RCC 7860 (cell line): ENCODE measurements around the gene EPHX1.
"Not testable (repeated sequence)": the region's sequence is repeated elsewhere in the genome, so short reads cannot be mapped to it uniquely, and the experiment has no call there.

Experiments used
- DNase-seq: peaks from one replicate; pipeline ENCODE4 v3.0.0-alpha.2; 2015; ENCODE audit warnings: low spot score
- FAIRE-seq: peaks from 2 replicates; lab custom pipeline; 2012; peaks lifted over from hg19 to GRCh38; lab: Jason Lieb, UNC

The EPHX1 gene

DNA sequence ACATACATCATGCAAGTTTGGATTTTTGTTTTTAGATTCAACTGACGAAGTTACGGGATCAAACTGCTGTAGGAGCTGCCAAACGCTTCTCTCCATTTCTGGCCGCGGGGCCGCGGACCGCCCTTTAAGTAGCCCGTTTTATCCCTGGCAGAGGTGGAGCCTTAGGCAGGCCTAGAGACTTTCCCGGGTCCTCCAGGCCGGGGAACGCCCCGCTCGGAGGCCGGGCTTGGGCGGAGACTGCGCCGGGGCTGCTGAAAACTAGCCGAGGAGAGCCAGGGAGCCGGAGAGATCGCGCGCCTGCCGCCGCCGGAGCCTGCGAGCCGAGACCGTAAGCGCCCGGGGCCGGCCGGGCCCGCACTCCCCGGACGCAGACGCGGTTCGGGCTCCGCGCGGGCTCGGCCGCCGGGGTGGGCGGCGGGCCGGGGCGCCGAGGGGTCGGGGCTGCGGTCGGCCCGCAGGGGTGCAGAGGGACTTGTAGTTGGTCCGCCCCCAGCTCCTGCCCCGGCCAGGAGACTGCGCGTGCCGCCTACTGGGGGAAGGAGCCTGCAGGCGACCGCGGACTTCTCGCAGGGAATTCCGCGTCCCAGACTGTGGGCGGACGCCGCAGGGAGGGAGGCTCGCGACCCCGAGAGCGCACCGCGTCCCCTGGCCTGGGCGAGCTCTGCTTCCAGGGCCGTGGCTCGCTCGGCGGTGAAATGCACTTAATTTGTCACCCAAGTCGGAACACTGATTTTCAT is at the start of gene EPHX1:
Gene EPHX1, plus strand, starts transcription at position 283 of the 737 bp plus-strand sequence. CDS start 18,606 bp downstream, outside the sequence.
- FAIRE-seq, result no peak
- peak; percentile 74 for DNase-seq

DNA sequence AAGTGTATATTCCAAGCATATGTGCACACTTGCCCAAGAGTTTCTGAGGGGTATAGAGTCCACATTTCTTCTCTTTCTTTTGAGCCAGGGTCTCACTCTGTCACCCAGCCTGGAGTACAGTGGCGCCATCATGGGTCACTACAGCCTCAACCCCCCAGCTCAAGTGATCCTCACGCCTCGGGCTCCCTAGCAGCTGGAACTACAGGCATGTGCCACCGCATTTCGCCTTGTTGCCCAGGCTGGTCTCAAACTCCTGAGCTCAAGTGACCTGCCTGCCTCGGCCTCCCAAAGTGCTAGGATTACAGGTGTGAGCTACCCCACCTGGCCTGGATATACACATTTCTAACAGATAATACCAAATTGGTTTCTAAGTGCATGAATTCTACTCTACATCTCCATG is 49.4 kb upstream of the EPHX1 start:
- FAIRE-seq (no peak), DNase-seq (no peak)

DNA sequence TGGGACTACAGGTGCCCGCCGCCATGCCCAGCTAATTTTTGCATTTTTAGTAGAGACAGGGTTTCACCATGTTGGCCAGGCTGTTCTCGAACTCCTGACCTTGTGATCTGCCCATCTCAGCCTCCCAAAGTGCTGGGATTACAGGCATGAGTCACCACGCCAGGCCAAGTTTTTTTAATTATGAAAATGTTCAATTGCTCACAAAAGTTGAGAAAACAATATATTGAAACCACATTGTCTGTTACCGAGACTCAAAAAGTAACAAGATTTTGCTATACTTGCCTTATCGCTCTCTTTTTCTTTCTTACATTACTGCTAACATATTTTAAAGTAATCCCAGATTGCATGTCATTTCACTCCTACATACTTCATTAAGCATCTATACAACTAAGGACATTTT is 48.5 kb upstream of the EPHX1 start:
- FAIRE-seq, DNase-seq: not testable (repeated sequence)

DNA sequence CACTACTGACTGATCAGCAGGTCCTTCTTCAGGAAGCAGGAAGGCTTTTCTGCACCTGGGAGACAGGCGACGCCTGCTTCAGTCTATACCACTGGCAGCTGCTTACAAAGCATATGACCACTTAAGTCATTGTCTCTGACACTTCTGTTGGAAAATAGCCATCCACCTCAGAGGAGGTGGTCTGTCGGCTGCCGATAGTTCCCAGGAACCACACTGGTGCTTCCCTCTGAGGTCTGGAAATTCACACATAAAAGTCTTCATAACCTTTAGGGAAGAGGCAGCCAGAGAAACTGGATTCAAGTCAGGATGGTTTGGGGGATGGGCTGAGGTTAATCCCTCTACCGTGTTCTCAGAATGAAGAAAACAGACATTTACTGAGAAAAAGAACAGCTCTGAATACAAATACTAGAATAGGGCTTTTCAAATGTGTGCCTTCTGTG is 47.9 kb upstream of the EPHX1 start:
- FAIRE-seq, result peak; percentile 41
- peak; percentile 80 for DNase-seq

DNA sequence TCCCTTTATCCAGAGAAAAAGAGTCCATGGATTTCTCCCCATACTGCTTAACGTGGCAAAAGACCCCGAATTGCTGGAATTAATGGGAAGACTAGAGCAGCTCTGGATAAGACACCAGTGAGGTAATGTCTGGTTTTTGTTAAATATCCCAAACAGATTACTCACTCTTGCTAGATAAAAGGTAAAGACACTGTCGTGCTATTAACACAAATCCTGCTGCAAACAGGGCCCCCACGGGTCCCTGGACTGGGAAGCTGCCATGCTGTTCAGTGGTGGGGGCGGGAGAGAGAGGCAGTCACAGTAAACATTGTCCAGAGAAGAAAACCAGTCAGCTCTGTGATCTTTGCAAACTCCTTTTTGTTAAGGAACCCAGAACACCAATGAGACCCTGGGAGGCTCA is 47.5 kb upstream of the EPHX1 start:
- DNase-seq (peak; percentile 81), FAIRE-seq (peak; percentile 65)

DNA sequence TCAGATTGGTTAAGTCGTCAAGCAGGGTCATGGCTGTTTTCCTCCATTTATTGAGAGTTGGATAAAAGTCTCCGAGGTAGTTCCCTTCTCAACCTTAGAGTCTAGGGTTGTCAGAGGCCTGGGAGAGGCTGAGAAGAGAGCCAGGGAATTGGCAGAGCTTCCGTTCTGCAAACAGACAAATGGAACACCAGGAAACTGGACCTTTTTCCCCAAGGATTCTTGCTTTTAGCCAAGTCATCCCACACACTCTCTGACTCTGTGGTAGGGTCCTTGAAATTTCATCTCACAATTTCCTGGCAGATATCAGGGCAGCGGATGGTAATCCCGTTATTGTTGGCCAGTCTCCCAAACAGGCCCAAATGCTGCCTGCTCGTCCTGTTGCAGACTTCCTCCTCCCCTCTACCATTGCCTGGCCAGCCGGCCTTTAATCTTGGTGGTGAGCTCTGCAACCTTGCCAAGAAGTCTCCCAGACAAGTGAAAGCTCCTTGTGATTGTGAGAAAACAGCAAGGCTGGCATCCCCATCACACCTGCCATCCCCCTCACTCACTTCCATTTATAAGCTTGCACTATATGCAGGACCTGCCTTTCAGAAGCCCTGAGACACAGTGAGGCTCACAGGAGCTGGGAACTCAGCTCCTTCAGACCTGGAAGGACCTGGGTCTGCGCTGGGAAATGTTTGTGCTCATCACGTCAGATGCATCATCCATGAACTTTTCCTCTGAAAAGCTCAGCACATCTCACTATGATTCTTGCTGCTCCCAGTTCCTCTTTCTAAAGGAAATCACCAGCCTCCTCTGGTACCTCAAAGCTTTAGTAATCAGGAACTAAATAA is 46.0 kb upstream of the EPHX1 start:
- DNase-seq (peak; percentile 28), FAIRE-seq (no peak)

DNA sequence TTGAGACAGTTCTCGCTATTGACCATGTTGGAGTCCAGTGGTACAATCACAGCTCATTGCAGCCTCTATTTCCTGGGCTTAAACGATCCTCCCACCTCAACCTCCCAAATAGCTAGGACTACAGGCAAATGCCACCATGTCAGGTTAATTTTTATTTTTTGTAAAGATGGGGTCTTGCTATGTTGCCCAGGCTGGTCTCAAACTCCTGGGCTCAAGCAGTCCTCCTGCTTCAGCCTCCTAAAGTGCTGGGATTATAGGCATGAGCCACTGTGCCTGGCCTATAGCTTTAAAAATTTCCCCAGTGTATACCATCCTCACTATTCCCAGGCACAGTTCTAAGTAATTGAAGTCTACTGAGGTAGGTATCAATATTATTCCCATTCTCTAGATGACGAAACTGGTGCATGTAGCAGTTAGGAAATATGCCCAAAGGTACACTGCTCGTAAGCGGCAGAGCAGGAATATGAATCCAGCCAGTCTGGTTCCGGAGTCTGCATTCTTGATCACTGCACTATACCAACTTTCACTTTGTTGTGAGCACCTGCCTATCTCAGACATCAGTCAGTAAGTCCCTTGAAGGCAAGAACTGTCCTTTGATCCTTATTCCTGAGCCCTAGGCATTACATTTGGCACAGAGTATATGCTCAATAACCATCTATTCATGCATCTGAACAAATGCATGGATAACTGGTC is 43.8 kb upstream of the EPHX1 start:
- FAIRE-seq (no peak), DNase-seq (no peak)

DNA sequence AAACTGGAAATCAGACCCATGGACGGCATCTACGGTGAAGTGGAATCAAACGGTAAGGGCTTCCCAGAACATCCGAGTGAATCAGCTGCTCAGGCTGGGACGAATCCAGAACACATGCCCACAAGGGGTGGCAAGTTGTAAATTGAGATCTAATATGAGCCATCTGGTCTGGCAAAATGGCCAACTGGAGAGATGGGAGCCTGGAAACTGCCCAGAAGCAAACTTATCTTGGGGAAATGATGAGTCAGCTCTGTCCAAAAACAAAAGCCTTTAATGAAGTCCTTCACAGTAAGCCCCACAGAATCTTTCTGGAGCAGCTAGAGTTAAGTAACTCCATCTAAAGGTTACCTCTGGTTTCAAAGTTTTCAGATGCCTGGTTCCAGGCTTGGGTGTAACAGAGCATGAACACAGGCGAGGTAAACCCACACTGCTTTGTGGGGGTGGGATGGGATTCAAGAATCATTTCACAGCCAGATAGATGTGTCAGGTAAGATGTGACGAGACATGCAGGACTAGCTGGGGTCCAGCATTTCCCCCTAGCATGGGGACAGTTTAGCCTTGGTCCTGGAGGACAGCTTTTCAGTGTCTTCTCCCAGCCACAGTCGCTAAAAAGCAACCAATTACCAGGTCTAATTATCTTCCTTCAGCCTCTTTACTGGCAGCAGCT is 42.8 kb upstream of the EPHX1 start:
- peak; percentile 93 for FAIRE-seq
- peak; percentile 85 for DNase-seq

DNA sequence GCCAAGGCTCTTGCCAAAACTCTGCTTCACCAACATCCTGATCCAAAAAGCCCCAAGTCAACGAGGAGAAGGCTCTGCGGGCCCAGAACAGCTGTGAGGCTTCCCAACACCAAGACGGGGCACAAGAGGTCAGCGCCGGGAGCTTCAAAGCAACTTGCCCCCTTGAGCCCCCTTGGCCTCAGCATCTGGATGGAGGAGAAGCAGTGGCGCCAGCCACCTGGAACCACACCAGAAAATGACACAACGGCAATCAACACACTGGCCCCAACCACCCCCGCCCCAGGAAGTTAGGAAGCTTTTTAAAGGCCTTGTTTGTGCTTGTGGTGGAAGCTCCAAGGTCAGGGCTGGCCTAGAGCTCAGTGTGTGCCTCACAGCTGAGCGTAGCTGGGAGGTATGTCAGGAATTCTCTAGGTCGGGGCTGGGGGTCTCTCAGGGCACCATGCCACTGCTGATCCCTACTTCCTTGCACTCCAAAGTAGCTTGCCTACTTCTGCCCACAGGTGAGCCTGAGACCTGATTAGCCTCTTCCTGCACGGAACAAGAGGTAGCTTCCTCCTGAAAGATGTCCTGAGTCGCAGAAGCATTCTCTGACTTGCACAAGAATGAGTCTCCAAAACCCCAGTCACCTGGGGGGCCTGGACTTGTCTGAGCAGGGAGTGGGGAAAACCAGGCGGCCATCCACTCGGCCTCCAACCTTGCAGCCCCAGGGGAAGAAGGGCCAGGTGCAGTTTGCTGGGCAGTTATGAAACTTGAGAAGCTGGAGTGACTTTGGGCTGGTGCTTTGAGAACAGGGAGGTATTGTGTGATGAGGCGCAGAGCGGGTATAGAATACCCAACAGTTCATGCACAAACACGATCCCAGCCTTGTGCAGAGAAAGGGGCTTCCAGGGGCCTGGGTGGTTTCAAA is 42.0 kb upstream of the EPHX1 start:
- no peak for FAIRE-seq
- DNase-seq, result peak; percentile 68

DNA sequence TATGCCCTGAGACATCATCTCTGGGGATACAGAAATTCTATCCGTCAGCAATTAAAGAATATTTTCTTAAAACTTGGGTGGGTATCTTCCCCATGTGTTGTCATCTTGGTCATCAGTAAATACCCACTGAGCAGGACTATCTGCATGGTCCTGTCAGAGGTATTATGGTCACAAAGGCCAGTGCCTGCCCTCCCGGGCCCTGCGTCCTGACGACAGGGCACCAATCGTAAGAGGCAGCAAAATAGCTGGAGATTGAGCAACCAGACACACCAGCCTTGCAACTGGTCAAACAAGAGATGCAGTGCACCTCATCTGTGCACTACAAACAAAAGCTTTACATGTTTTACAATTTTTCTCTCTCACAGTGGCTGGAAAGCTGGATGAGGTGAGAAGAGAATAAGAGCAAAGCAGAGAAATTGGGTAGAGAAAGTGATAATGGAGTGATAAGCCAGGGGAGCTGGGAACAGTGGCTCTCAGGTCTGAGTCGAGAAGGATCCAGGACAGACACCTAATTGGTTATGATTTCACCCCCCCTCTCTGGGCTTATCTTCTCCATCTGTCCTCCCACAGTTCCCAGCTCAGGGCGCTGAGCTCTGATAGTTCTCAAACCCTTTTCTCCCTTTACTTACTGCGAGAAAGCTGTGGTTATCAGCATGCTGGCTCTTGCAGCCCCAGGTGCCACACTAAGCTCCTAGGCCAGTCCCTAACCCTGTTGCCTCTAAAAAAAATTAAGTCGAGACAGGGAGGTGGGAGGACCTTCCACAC is 41.1 kb upstream of the EPHX1 start:
- no peak for DNase-seq
- no peak for FAIRE-seq

DNA sequence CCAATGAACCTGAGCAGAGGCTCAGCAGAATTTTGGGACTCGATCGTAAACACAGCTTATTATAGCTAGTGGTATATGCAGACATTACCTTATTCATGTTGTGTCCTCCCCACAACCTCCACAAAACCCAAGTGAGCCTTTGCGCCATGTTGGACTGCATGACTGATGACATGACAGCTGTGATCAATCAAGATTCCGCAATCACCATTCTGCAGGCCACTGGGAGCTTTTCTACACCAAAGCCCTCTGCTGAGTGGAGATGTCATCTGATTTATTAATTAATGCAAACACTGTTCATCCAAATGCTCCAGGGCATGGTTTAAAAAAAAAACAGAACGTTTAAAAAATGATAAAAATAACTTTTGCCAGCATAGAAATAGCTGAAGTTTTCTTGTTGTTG is 40.2 kb upstream of the EPHX1 start:
- no peak for FAIRE-seq
- DNase-seq, result no peak

DNA sequence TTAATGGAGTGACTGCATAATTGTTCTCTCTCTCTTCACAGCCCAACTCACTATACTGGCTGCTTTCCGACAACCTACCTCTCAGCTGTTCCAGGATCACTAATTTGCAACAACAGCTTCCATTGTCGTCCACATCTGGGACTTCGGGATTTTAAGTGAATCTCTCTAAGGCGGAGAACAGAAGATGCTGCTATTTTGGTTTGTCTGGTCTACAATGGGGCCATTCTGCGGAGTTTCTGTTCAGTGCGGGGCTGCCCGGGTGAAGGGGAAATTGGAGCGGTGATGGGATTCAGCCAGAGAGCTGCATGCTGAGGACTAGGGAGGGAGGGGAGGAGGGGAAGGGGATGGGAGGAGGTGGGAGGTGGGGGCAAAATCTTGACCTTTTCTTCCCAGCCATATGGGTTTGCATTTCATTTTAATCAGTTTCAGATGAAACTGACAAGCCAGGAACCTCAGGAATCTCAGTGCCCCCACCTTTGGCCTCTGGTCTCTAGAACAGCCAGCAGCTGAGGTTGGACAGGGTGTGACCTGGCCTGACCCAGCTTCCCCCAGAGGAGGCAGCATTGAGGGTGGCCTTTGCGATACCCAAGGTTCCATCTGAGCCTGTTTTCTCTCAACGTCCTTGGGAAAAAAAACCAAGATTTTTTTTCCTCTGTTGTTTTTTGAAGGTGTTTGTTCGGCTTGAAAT is 39.2 kb upstream of the EPHX1 start:
- FAIRE-seq (no peak), DNase-seq (no peak)

DNA sequence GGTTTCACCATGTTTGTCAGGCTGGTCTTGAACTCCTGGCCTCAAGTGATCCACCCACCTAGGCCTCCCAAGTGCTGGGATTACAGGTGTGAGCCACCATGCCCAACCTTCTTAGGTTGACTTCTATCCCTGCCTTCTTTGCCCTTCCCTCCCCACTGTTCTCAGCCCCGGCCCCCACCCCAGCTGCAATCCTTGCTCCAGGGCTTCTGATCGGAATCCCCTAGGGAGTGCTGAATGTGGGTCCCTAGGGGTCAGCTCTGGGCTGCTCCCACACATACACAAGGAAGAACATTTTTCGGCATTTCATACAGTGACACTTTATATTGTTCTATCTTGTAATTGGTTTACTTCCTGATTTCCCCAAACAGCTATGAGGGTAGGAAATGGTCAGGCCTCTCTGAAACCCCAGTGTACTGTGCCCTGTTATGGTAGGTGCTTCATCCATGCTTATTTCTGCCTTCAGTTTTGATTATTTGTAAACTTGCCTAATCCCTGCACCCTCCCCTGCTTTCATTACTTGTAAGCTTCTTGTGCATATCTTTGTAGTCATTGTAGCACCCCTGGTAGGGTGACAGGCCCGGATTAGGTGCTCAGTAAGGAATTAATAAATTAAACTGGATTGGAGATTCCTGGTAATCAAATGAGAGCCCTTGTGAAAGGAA is 38.1 kb upstream of the EPHX1 start:
- DNase-seq (no peak), FAIRE-seq (no peak)

DNA sequence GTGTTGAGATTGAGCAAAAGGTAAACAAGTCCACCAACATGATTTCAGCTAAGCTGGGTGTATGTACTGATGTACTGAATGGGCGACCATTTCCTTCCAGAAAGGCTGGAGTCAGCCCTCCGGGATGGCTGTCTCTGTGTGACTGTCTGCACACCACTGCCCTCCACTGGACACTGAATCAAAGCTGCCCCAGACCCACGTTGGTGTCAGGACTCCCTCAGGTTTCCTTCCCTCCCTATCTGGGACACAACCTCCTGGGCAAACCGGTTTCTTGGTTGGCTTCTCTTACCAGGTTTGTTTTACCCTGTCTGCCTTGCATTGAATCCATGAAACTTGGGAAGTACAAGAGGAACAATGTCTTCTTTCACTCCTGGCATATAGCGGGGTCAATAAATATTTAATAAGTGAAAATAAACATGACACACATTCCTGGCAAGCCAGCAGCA is 37.6 kb upstream of the EPHX1 start:
- FAIRE-seq (peak; percentile 66), DNase-seq (peak; percentile 83)

DNA sequence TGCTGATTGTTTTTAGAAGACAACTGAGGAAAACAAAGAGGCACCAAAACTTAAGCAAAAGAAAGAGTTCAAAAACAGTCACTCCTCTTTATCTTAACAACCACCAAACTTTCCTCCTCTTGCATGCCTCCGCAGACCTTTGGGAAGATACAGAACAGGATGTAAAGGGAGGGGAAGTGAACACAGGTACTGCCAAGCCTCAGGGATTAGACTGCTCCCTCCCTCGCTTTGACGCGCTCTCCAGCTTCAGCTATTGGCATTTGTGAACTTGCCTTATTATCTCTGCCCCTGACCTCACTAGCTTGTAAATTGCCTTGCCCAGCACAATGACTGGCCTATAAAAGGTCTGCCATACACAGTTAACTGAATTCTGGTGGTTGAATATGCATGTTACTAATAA is 37.1 kb upstream of the EPHX1 start:
- DNase-seq (no peak), FAIRE-seq (no peak)

DNA sequence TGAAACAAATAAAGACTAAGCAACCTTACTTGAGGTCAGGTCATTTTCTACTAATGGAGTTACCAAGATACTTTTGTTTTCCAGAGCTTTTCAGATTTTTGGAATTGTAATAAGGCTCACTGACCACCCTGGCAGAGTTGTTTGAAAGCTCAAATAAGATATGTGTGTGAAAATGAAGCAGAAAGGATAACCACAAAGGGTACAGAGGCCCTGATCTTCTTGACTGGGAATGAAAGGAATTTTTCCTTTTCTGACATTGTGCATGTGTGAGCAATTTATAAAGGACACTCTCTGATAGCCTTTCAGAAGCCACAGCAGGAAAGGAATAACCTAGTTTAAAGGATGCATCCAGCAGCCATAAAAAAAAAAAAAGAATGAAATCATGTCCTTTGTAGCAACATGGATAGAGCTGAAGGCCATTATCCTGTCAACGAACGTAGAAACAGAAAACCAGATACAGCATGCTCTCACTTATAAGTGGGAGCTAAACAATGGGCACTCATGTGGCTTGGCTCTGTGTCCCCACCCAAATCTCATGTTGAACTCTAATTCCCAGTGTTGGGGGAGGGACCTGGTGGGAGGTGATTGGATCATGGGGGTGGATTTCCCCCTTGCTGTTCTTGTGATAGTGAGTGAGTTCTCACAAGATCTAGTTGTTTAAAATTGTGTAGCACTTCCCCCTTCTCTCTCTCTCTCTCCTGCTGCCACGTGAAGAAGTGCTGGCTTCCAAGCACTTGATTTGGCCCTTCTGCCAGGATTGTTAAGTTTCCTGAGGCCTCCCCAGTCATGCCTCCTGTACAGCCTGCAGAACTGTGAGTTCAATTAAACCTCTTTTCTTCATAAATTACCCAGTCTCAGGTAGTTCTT is 35.4 kb upstream of the EPHX1 start:
- FAIRE-seq (no peak), DNase-seq (peak; percentile 77)

DNA sequence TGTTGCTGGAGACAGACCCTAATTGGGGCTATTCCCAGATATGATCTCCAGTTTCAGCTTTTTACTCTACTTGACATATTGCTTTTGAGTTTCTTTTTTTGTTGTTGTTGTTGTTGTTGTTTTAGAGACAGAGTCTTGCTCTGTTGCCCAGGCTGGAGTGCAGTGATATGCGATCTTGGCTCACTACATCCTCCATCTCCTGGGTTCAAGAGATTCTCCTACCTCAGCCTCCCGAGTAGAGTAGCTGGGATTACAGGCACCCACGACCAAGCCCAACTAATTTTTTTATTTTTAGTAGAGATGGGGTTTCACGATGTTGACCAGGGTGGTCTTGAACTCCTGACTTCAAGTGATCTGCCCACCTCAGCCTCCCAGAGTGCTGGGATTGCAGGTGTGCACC is 33.6 kb upstream of the EPHX1 start:
- FAIRE-seq, result no peak

More for the DNA sequence above, 33.6 kb upstream of the EPHX1 start:
- DNase-seq, result no peak
